HG02798 (cell line): ENCODE measurements around the gene LMTK3.

ENCODE experiments used
- ATAC-seq: cut with Tn5 transposase; IDR thresholded peaks from one replicate; pipeline ENCODE4 v1.9.1; 2021; ENCODE audit warnings: mild to moderate bottlenecking; ENCODE audit not compliant: unreplicated experiment, poor library complexity

Gene LMTK3, protein sequence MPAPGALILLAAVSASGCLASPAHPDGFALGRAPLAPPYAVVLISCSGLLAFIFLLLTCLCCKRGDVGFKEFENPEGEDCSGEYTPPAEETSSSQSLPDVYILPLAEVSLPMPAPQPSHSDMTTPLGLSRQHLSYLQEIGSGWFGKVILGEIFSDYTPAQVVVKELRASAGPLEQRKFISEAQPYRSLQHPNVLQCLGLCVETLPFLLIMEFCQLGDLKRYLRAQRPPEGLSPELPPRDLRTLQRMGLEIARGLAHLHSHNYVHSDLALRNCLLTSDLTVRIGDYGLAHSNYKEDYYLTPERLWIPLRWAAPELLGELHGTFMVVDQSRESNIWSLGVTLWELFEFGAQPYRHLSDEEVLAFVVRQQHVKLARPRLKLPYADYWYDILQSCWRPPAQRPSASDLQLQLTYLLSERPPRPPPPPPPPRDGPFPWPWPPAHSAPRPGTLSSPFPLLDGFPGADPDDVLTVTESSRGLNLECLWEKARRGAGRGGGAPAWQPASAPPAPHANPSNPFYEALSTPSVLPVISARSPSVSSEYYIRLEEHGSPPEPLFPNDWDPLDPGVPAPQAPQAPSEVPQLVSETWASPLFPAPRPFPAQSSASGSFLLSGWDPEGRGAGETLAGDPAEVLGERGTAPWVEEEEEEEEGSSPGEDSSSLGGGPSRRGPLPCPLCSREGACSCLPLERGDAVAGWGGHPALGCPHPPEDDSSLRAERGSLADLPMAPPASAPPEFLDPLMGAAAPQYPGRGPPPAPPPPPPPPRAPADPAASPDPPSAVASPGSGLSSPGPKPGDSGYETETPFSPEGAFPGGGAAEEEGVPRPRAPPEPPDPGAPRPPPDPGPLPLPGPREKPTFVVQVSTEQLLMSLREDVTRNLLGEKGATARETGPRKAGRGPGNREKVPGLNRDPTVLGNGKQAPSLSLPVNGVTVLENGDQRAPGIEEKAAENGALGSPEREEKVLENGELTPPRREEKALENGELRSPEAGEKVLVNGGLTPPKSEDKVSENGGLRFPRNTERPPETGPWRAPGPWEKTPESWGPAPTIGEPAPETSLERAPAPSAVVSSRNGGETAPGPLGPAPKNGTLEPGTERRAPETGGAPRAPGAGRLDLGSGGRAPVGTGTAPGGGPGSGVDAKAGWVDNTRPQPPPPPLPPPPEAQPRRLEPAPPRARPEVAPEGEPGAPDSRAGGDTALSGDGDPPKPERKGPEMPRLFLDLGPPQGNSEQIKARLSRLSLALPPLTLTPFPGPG (N-terminal part only)

DNA sequence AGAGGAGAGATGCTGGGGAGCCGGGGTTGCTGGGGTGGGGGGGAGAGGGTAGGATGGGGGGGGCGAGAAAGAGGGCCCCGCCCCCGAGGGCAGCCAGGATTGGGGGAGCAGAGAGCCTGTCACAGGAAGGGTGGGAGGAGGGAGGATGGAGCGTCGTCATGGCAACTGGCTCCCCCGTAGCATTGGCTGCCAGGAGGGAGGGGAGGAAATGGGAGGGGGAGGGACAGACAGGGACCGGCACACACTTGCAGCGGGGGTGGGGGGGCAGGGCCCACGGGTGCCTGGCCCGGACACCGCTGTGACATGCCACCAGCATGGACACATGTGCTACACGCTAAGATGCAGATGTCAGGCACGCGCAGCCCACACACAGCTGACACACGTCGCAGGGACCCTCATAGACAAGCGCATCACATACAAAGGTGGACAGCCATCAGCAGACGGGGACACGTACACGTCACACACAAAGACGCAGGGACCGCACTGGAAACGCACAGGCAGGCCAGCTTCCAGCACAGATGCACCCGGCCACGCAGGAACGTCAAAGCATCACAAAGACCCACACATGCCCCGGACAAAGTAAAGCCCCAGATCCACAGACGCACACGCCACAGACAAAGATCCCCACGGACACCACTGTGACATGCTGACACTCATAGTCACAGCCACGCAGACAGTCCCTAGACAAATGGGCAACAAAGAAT lies at the start of gene LMTK3:
LMTK3 (minus strand) TSS at position 36 of the 704 bp plus-strand sequence. CDS start 259 bp downstream, outside the sequence.
- no peak for ATAC-seq

DNA sequence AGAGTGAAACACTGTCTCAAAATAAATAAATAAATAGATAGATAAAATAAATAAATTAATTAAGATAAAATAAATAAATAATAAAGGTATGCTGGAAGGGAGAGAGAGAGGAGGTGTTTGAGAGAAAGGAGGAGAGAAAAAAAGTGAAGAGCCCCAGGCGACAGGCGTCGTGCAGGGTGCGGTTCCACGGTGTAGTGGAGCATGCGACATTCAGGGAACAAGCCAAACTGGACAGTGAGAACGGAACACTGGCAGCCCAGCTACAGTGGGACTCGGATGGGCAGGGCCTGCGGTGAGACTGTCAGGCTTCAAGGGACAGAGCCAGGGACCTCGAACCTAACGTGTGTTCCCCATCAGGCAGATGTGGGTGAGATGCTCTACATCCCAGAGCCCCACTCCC lies 49.8 kb upstream of the LMTK3 start:
- ATAC-seq, result no peak

DNA sequence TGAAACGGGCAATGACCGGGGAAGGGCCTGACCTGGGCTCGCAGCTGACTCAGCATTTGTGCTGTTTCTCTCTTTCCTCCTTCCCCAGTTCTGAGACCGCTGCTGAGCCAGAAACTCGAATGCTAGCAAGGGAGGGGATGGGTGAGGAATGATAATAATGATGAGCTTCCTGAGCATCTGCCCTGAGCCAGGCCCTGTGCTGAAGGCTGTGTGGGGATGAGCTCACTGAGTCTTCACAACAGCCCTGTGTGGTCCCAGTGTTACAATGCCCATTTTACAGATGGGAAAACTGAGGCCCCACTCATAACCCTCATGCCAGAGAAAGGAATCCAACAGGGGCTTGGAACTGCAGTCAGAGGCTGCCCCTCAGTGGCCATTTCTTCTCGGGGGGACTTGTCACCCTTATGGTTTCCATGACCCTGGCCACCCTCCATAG lies 48.5 kb upstream of the LMTK3 start:
- no peak for ATAC-seq

DNA sequence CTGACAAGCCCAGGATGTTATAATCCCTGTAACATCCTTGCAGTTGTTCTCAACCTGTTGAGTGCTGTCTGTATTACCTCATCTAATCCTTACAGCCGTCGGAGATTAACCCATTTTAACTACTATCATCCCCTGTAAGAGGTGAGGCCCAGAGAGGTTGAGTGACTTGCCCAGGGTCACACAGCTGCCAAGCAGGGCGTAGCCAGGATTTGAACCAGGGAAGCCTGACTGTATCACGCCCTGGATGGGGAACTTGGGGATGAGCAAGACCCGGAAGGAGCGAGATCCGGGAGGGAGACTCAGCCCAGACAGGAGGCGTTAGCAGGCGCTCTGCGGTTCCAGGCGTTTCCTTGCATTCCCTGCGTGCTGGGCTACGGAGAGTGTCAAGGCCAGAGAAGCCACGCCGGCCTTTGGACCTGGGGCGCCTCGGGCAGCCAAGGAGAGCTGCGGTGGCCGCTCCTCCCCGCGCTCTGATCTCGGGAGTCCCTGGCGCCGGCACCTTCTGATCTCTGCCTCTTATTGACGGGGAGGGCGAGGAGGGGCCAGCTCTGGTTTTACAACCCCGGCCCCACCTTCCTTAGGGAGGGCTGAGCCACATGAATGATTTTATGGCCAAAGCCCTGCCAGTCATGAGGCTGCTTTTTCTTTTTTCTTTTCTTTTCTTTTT lies 46.5 kb upstream of the LMTK3 start:
- no peak for ATAC-seq

DNA sequence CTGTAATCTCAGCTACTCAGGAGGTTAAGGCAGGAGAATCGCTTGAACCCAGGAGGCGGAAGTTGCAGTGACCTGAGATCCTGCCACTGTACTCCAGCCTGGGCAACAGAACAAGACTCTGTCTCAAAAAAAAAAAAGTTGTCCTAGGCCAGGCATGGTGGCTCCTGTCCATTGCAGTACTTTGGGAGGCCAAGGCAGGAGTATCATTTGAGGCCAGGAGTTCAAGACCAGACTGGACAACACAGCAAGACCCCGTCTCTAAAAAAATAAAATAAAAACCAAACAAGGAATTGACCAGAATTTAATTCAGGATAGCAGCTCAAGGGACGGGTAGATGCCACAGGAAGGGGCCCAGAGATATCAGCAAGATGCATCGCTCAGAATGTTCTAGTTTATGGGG lies 45.2 kb upstream of the LMTK3 start:
- no peak for ATAC-seq

DNA sequence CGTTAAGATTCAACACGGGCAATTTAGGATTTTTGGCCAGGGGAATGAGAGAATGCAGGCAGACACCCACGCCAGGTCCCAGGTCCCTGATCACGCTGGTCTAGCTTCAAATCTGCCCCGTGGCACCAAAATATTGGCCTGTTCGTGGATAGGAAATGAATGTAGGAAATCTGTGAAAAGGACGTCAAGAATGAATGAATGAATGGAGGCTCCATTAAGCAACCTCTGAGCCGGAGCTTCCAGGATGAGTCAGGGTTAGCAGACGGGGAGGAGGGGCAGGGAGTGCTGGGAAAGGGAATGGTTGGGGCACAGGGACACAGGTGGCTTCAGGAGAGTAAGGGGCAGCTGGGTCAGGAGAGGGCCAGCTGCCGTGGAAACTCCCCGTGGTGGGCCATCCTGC lies 44.5 kb upstream of the LMTK3 start:
- ATAC-seq, result no peak

DNA sequence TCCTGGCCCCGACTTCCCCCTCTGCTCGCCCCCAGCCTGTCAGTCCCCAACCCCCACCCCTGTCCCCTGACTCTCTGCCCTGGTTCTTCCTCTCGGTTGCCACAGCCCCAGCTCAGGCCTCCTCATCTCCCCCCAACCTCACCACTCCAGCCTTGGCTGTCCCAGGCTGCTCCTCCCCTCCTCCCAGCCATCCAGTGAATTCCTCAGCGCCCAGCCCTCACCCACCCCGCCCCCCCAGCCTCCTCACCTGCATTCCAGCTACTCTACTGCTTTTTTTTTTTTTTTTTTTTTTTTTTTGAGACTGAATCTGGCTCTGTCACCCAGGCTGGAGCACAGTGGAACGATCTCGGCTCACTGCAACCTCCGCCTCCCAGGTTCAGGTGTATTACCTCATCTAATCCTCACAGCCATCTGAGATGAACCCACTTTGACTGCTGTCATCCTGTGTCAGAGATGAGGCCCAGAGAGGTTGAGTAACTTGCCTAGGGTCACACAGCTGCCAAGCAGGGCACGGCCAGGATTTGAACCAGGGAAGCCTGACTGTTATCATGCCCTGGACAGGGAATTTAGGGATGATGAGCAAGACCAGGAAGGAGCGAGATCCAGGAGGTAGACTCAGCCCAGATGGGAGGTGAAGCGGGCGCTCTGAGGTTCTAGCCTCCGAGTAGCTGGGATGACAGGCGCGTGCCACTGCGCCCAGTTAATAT lies 42.9 kb upstream of the LMTK3 start:
- no peak for ATAC-seq

DNA sequence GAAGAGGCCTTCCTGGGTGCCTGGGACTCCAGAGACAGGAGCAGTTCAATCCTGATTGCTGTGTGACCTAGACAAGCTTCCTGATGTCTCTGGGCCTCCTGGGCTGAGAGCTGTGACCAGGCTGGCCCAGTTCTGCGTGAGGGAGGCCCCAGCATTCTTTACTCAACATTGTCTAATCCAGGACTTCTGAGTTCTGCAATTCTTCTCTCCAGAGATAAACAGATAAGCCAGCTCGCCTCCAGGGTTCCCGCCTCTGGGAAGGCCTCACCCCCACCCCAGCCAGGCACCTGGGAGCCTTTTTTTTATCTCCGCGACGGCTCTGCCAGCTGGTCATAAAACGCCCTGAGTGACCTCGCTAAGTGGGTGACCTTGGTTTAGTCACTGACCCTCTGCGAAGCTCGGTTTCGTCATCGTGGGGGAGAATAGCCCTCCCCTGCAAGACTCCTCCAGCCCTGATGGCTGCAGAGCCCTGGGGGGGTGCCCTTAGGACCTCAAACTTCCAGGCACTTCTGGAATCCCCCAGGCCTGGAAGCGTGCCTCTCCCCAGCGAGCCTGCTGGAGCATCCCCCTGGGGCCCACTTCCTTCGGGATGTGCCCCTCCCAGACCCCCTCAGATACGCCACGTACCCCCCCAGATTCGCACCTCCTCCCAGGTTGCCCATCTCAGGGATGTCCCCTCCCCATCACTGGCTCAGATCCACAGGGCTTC lies 42.2 kb upstream of the LMTK3 start:
- ATAC-seq, result no peak

DNA sequence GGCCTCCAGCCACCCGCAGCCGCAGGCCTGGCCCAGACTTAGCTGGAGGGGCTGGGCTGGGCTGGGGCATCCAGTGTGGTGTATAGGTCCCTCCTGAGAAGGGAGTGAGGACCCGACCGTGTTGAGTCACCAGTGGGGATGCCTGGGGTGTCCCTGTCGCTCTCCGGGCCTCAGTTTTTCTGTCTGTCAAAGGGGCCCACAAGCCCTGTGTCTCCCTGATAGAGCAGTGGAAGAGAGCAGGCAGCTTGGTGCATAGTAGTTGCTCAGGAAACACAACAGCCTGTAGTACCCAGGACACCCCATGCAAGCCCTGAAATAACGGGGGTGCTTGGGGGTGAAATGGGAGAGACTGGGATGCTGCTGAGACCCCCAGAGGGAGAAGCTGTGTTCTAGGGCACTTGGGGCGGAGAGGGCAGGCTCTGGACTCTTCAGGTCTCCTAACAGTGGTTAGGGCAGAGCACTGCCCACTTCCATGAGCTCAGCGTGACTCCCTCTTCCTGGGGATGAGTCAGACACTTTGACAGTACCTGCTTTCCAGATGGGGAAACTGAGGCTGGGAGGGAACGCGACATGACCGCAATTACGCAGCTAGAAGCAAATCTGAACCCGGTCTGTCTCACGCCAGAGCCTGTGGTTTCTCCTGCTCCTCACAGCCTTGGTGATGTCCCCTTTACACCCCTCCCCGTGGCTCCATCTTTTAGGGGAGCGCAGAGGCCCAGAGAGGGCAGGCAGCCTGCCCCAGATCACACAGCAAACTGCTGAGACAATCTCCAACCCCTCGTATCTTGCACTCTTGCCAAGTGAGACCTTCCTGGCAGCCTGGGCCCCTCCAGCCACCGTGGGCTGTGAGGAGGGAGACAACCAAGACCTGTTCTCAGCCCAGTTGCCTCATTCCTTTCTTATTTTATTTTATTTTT lies 41.0 kb upstream of the LMTK3 start:
- ATAC-seq, result no peak

DNA sequence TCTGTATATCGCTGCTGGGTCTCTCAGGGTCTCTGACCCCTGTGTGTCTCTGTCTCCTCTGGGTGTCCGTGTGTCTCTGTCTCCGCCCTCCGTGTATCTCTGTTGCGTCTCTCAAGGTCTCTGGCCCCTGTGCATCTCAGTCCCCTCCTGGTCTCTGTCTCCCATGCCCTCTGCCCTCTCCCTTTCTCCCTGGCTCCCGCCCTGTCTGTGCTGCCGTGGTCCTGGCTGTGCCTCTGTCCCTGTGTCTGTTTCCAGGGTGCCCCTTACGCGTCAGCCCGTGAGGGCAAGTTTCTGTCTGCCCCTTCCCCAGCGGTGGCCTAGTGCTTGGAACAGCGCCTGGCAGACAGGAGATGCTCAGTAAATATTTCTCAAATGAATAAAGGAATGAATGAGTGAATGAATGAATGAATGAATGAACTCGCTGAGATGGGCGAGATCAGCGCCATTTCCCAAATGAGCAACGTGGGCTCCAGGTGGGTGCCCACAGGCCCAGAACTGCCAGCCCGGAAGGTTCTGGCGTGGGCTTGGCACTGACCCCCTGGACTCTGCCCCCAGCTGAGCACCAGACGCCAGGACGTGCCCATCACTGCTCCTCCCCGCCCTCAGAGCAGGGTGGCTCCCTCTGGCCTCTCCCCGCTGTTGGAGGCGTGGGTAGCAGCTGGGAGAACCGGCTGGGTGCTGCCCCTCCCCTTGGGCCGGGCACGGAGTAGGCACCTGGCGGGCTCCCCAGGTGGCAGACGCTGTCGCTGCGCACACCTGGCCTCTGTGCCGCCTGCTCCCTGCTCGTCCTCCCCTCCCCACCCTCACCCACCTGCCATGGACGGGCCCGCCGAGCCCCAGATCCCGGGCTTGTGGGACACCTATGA lies 40.0 kb upstream of the LMTK3 start, which contains the start of gene SULT2B1:
SULT2B1 (plus strand) TSS at position 736 of the 866 bp plus-strand sequence; CDS start at position 817, 81 bp downstream.
- no peak for ATAC-seq

DNA sequence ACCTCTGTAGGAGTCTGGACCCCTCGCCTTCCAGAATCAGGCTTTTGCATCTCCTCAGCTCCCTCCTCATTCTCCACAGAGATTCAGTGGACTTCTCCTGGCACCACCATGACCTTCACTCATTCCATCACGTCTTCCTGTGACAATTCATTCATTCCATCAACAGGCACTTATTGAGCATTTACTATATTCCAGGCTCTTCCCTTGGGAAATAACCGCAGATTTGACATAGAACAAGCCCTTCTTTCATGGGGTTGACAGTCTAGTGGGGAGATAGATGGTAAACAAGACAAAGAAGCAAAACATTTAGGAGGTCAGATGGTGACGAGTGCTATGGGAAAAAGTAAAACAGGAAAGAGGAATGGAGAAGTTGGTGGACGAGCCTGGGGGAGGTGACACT lies 37.7 kb upstream of the LMTK3 start:
- no peak for ATAC-seq

DNA sequence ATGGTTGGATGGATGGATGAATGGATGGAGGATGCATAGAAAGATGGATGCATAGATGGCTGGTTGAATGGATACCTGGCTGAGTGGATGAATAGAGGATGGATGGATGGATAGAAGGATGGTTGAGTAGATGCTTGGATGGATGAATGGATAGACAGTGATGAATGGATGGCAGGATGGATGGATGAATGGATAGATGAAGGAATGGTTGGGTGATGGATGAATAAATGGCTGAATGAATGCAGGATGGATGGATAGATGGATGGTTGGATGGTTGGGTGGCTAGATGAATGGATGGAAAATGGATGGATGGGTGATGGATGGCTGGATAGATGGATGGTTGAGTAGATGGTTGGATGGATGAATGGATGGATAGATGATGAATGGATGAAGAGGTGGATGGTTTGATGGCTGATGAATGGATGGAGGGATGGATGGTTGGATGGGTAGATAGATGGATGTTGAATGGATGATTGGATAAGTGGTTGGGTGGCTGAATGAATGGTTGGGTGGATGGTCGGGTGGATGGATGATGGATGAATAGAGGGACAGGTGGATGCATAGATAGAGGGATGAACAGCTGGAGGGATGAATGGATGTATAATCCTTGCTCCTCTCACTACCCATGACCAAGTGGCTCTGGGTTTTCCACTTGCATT lies 36.7 kb upstream of the LMTK3 start:
- no peak for ATAC-seq

DNA sequence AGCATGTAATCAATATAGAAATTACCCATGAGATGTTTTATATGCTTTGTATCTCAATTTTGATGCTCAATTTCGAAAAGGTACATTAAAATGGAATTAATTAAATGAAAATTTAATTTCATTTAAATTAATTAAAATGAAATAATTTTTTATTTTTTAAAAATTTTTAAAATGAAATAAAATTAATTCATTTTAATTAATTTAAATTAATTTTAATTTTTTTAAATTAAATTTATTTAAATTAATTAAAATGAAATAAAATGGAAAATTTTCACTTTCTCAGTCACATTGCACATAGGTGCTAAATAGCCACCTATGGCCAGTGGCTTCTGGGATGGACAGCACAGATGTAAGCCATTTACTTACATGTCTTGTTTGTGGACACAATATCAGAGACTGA lies 36.1 kb upstream of the LMTK3 start:
- ATAC-seq, result no peak

DNA sequence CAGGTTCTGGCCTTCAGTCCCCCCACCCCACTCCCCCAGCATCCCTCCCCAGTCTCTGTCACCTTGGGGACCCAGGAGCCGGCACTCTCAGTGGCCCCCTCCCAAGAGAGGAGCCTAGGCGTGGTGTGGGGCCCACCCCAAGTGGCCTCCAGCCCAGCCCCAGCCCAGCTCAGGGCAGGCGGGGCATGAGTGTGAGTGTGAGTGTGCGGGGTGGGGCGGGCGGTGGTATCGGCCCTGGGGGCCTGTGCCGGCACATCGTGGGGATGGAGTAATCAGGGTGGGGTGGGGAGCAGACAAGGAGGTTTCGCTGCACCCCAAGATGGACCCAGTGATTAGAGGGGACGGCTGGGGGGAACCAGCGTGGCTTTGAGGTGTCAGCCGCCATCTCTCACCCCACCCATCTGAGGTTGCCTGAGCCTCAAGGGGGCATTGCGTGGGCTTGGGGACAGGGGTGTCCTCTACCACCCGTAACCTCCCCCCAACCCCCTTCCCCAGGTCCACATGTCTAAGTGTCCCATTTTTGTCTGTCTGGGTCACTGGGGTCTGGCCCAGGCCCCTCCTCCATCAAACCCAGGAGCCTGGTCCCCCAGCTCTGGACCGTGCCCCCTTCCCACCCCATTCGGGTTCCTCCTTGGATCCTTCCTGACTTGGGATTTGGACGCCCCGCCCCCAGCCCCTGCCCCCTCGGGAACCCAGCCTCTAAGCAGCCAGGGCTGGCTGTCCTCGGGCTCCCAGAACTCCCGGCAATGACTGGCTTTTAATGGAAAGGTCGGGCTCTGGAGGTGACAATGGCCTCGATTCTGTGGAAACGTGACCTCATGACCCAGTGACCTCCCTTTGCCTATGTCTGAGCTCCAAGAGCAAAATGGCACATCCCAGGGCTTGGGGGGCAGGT lies 33.5 kb upstream of the LMTK3 start:
- ATAC-seq, result no peak
